NB4 (cell line): Measurements from ENCODE around the gene CCDC40.

Experiments used
- CTCF ChIP-seq: IDR thresholded peaks from one replicate; pipeline ENCODE4 v1.5.1; 2012; ENCODE audit warnings: low read depth, low read length
- MAX ChIP-seq: IDR thresholded peaks from 2 replicates; pipeline ENCODE4 v1.6.1; 2011; ENCODE audit warnings: low read depth, low read length
- MYC ChIP-seq: IDR thresholded peaks from 2 replicates; pipeline ENCODE4 v1.6.1; 2011; ENCODE audit warnings: low read depth, low read length
- POLR2A ChIP-seq: IDR thresholded peaks from 2 replicates; pipeline ENCODE4 v1.6.1; 2011; ENCODE audit warnings: mild to moderate bottlenecking; ENCODE audit not compliant: insufficient read length; ENCODE audit errors: extremely low read depth

GRCh38 chr17:80112471-80113032, 76.1 kb downstream of the CCDC40 start:
- no peak for TF ChIP-seq CTCF
- no peak for TF ChIP-seq POLR2A
- TF ChIP-seq MAX, result no peak
- no peak for TF ChIP-seq MYC
